NCI-H1092 (cell line): Measurements from ENCODE around the gene RBPMS2.

Source experiments
- DNase-seq: peaks from one replicate; lab custom pipeline; 2025; lab: John Stamatoyannopoulos, UW

Gene RBPMS2

DNA sequence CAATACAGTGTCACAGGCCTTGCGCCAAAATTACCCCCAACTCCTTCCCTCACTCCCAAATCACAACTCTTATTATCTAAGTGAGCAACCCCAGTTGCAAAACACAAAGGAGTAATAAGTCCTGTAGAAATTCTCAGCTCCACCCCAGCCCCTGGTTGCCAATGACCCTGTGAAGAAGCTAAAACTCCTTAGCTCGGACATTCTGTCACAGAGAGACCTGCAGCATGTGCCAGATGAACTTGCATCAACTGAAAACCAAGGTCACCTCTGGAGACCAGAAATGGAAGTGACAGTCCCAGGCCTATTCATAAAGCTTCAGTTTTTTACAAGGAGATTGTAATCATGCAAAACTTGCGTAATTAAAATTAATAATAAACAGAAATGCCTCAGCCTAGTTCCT, 55.2 kb downstream of the RBPMS2 start:
- no peak for DNase-seq

DNA sequence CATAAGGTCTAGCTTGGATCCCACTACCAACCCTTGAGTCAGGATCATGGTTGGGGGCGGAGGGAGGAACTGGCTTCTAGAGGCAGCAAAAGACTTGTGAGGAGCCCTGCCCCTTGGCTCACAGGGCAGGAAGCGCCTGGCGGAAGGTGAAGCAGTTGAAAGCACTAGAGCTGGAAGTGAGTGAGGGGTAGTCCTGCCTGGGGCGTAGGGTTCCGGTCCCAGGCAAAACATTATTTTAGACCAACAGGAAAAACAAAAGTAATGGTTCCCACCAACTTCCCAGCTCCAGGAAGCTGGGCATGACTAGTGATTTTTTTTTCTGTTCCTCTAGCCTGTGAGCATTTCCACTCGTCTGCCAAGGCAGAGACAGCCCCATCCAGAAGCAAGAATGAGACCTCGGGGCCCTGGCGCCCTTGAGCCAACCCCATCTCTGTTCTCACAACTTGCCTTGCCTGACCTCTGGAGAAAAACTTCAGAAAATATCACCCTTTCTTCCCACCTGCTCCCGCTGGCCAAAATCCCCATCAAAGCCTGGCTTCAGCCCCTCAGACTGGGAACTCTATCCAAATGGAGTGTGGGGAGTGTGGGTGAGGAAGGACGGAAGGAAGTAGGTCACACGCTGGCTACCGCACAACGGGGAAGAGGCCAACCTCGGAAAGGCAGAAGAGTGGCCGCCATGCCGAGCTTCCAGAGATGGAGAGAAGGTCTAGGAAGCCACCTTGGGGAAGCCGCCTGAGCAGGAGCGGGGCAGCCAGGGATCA, 57.5 kb downstream of the RBPMS2 start:
- no peak for DNase-seq

DNA sequence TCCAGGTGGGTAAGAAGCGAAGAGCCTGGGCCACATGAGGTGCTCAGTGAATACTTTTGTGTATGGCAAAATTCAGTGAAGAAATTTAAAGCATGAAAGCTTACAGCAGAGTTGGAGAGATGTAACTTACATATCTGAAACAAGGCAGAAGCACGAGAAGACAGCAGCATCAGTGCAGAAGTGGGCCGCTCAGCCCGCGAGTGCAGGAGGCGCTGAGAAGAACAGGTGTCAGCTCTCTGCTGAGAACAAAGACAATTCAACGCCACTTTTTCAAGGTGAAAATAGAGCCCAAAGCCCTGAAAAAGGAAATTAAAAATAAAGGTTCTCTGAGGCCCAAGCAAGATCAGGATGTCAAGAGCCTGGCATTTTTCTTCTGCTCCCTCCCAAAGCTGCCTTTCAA, 58.3 kb downstream of the RBPMS2 start:
- no peak for DNase-seq

DNA sequence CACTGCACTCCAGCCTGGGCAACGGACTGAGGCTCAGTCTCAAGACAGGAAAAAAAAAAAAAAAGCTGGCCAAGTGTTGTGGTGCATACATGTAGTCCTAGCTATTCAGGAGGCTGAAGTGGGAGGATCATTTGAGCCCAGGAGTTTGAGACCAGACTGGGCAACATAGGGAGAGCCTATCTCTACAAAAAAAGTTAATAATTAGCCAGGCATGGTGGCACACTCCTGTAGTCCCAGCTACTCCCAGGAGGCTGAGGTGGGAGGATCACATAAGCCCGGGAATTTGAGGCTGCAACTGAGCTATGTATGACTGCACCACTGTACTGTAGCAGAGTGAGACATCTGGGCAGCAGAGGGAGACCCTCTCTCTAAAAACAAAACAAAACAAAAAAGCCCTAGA, 58.9 kb downstream of the RBPMS2 start:
- no peak for DNase-seq

DNA sequence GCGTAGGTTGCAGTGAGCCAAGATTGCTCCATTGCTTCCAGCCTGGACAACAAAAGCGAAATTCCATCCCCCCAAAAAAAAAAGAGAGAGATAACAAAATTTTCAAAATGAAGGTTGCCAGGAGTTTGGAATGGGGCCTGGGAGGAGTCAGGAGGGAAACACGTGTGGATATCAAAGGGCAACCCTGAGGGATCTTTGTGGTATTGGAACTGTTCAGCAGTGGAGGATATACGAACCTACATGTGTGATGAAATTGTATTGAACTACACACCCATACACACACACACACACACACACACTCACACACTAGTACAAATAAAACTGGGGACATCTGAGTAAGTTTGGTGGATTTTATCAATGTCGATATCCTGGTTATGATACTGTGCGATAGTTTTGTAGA, 61.8 kb downstream of the RBPMS2 start:
- DNase-seq = no peak

DNA sequence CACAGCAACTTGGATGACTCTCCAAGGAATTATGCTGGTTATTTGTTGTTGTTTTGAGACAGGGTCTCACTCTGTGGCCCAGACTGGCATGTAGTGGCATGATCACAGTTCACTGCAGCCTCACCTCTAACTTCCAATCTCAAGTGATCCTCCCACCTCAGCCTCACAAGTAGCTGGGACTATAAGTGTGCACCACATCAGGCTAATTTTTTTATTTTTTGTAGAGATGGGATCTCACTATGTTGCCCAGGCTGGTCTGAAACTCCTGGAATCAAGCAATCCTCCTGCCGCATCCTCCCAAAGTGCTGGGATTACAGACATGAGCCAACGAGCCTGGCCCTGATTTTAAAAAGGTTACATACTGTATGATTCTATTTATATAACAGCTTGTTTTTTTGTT, 63.0 kb downstream of the RBPMS2 start:
- DNase-seq = no peak

DNA sequence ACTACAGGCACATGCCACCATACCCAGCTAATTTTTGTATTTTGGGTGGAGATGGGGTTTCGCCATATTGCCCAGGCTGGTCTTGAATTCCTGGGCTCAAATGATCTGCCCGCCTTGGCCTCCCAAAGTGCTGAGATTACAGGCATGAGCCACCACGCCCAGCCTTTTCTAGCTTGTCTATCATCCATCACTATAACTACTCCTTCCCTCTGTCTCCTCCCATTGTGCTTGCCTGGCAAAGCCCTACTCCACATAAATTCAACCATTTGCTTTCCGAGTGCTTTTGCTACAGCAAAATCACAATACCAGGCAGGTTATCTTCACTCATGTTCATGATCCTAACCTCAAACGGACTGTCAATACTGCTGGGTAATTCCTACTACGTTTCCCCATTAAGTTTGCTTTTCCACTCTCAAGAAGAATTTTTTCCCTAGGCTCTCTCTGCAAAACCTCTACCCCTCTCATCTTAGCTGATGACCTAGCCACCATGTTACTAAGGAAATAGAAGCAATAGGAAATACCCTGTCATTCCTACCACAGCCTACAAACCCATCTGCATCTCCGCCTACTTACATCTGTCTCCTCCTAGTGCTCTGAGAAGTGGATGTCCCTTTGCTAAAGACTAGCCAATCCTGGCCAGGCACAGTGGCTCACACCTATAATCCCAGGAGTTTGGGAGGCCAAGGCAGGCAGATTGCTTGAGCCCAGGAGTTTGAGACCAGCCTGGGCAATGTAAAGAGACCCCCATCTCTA, 64.5 kb downstream of the RBPMS2 start:
- DNase-seq = no peak

DNA sequence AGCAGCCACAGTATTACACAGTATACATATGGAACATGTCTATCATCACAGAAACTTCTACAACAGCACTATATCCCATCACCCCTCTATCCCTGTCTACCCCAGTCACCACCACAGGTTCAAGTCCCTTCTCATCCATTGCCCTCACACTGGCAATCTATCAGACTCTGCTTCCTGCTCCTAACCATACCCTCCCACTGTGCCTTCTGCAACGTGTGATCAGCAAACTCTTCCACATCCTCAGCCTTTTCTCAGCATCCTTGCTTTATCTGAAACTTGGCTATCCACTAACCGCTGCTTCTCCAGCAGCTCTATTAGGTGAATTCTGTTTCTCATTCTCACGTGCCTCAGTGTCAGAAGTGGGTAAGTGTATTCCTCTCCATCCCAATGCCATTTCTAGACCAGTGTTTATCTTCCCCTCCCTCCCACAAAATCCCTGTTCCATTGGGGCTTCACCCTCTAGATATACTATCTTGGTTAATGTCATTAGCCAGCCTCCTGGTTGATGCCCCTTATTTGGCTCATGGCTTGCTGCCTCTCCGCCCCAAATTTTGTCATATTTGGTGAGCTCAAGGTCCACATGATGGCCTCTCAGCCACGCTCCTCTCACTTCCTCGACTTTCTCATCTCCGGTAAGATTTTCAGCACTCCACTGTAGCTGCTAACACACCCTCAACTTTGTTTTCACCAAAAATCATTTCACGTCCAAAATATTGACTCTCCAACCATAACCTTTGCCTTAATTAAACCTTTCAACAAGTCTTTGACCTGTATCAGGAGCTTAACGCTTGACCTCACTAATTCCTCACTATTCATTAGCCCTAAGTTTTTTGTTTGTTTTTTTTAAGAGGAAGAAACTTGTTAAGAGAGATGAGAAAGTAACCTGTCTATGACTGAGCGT, 69.1 kb downstream of the RBPMS2 start:
- no peak for DNase-seq

DNA sequence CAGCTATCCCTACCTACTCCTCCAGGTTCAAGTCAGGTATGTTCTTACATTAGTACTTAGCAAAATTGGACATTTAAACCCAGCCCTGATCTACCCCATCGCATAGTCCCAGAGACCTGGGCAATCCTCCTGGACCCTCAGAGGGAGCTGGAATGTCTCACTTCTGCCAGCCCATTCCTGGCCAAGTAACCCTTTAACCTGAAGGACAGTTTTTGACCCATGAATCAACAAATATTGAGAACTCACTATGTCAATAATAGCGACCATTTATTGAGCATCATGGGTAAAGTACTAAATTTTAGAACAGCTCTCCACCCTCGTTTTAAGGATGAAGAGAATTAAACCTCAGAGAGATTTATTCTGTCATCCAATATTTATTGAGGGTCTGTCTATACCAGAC, 70.4 kb downstream of the RBPMS2 start:
- DNase-seq = no peak

DNA sequence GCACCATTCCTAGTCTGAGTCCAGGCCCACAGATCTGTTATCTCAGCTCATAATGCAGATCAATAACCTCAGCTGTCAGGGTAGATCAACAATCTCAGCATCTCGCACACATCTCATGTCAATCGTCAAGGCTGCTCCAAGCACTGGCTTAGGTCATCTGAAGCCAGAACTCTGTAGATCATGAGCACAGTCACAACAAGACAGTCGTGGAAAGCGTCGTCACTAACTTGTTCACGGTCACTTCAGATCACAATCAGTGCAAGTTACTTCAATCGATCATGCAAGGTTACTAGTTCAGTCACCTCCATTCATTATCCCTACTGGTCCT, 71.8 kb downstream of the RBPMS2 start:
- no peak for DNase-seq

DNA sequence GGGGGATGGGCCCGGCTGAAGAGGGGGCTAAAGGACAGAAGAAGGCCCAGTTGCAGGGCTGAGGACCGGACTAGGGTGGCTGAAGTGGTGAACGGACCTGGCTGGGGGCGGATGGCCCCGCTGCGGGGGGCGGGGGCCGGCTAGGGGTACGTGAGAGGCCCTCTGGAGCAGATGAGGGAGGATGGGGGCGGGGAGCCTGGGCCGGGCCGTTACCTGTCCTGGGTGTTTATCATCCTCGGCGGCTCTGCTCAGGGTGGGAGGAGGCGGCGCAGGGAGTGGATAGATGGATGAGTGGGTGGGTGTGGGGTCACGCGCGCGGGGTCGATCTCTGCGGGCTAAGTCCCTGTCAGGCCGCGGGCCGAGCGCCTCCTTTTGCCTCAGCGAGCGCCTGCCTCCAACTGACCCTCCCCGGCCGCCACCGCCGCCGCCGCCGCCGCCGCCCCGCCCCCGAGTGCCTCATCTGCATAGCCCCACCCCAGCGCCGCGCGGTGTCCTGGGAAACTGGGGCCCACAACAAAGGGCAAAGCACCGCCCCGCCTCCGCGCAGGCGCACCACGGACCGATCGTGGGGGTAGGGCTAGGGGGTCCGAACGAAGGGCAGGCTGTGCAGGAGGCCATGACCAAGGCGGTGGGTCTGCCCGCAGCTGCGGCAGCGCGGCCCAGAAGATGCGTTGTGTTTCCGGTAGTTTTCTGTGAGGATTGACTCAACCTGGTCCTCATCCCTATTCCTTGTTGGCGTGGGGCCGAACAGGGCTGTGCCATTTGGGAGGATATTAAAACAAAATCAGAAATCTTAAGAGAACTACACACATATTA, 72.4 kb downstream of the RBPMS2 start:
- peak; percentile 90 for DNase-seq

DNA sequence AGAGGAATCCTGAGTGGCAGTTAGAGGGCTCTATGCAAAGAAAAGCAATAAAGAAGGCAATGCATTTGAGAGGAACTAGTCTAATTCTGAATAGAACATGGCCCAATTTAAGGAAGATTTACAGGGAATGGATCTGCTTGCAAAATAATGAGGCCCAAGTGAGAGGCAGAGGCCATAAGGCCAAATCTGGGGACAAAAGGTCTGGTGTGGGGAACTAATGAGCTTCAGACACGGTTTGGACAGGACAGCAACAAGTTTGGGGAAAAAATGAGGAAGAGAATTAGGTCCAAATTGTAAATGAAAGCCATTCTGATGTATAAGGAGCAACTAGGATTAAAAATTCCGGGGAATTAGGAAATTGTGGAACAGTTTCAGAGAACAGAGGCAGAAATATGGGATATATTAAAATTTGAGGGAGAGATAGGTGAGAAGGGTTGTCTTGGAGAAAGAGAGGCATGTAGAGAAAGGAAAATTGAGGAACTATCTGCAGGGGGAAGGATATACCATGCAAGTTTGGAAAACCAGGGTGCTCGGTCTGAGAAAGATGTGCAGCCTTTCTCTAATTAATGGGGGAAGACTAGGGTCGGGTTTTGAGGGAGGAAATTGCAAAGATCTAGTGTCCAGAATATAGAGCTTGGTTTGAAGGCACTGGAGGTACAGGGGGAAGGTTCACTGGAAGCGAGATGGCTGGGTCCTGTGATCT, 73.8 kb downstream of the RBPMS2 start:
- DNase-seq = no peak

DNA sequence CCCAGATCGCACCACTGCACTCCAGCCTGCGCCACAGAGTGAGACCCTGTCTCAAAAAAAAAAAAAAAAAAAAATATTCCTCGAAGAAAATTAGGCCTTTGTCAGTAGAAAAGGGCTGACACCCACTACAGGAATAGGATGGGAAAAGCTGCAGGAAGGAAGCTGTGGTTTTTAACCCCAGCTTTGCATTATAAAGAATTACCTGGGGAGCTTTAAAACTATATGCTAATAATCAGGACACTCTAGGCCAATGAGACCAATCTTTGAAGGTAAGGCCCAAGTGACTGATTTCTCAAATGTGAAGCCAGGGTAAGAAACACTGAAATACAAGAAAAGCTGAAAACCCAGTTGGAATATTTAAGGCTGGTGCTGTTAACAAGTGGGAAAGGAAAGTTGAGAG, 74.3 kb downstream of the RBPMS2 start:
- no peak for DNase-seq

DNA sequence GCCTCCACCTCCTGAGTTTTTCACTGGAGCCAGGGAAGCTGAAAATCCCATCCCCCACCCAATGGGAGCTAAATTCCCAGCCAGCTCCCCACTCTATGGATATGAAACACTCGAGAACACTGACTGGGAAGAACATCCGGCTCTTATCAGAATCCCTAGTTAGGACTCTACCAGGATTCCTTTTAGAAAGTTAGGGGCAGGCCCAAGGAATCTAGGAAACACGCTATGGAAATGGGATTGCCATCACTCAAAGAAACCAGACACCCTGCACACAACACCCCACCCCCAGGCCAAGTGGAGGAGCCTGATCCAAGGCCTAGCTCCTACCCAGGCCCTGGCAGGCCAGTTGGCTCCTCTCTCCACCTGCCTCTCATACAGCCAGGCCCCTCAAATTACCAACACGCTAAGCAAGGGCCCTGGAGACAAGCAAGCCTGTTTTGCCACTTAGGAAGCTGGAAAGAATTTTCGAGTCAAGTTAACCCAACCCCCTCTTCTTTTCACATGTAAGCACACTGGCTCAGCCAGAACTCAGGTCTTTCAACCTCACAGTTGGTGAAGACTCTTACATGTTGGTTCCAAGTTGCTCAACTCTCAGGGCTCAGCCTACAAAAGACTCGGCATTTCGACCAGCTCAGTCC, 75.5 kb downstream of the RBPMS2 start:
- DNase-seq = no peak

DNA sequence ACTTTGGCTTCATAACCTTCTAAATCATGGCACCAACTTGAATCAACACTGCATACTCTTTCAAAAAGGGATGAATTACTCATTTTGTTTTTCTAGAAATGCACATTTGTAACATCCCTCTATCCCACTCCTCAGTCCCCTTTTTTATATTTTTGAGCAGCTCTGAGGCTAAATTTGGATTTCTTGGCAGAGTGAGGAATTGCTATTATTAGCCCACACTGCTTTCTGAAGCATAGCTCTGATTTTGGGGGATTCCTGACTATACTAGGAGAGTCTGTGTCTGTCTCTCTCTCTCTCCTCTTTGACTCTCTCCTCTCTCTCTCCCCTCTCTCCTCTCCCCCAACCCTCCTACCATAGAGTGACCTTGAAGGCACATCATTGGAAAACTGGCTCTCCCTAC, 76.6 kb downstream of the RBPMS2 start:
- no peak for DNase-seq

DNA sequence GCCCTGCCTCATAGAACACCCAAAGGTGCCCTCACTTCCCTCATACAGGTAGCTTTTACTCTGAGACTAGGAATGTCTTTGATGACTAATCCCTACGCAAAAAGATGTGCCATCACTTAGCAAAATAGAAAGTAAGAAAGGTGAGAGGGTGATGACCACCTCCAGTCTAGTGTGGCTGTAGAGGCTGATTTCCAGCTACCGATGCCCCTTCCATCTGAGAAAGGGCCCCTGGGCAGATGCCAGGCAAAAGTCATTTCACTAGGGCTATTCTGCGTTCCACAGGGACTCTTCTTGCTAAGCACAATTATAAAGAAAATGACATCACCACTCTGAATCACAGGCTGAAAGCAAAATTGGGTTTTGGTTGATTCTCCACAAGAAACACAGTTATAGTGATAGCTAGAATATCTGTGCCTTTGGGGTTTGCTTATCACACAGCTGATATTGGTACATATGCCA, 77.4 kb downstream of the RBPMS2 start:
- DNase-seq = no peak

DNA sequence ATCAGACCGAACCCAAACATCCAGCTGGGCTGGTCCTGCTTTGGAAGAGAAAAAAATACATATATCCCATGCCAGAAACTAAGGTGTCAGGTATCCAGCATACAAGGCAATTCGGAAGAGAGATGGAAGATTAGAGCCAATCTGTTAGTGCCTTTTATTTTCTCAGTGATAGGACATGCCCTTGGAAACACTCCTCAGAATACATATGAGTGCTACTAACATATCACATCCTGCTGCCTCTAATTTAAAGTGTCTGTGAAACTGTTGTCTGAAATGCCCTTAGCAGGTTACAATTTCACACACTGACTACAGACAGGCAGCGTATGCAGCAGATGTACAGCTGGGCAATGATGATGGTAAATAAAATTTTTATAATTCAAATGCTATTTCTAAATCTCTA, 78.9 kb downstream of the RBPMS2 start:
- DNase-seq = no peak

DNA sequence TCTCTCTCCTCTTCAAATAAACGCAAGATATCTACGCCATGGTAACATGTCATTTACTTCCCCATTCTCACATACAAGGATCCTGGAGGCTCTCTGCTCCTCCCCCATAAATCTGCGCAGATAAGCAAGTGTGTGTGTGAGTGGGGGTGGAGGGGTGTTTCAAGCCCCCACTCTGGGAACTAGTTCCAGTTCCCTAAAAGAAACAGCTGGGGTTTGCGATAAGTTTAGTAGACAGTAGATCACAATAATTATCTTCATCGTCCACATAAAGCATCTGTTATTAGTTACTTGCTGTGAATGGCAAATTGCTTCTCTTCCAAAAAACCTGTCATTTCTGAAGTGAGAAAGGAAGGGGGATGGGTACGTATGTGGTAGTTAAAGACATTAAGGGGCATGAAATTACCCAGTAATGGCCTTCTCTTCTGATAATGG, 79.8 kb downstream of the RBPMS2 start:
- no peak for DNase-seq

DNA sequence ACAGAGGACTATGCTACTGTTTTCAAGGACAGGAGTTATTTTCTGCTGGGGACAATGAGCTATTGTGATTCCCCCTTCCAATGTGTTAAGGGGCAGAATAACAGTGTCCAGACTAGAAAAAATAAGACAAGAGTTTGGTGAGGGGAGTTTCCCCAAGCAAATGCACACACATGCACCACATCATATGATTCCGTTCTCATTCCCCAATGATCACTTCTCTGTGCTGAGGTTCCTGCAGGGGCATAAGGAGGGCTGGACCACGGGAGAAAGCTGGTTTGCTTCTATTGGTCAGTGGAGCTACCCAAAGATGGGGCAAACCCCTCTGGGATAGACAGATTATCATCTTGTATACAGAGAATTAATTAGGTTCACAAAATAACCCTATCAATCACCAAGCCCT, 80.6 kb downstream of the RBPMS2 start:
- DNase-seq = no peak

DNA sequence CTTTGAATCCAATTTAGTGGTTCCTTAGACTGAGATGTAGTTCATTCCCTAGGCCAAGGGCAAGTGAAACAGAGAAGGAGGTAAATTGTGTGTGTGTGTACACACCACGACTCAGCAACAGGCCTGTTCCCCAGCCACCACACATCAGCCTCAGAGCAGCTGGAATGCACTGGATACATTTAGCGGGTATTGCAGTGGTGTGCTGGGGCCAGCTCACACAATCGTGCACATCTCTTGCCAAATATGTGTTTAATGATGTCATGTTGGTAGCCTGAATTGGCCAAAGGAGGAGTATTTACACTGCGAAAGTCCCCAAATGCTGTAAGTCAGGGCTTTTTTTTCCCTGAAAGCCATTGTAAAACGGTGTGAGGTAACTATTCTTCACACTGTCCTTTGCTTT, 82.3 kb downstream of the RBPMS2 start:
- DNase-seq = no peak
